Measurements from ENCODE around the gene HSPA12A.

Gene HSPA12A

DNA sequence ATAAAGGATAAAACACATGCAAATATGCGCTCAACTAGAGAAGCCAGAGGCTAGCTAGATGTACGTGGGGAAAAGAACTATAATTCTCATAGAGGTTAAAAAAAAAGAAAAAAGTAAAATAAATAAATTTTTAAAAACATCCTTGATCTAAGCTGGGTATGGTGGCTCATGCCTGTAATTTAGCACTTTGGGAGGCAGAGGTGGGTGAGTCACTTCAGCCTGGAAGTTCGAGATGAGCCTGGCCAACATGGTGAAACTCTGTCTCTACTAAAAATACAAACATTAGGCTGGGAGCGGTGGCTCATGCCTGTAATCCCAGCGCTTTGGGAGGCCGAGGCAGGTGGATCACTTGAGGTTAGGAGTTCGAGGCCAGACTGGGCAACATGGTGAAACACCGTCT is 18.6 kb upstream of the HSPA12A start:
- Histone ChIP-seq H3K4me3 (ENCODE audit: low read depth, low read length) (no peak overlapping the region), H3K9me3 (ENCODE audit: control insufficient read depth, insufficient read depth, low read depth, low read length) (no peaks in the 10 kb centered on the region), H3K4me1 (ENCODE audit: control insufficient read depth, insufficient read depth, low read length) (no peaks in the 10 kb centered on the region), H3K27ac (ENCODE audit: extremely low read depth, low read depth, low read length) (no peak overlapping the region), H3K36me3 (ENCODE audit: control insufficient read depth in 2 of 2, insufficient read depth in 1 of 2, low read length in 2 of 2) (no peaks in the 10 kb centered on the region)
- no peak for TF ChIP-seq ZFP37 (tag by site-specific recombination; IDR thresholded peaks at IDR 0.05)
- no peak for TF ChIP-seq ZNF776 (tag by site-specific recombination; IDR thresholded peaks at IDR 0.05; ENCODE audit: borderline replicate concordance)
- TF ChIP-seq ZSCAN18 (tag by site-specific recombination; IDR thresholded peaks at IDR 0.05): no peak
- no peak for TF ChIP-seq ZFP69B (tag by site-specific recombination; IDR thresholded peaks at IDR 0.05)
- TF ChIP-seq PRDM1 (tag by site-specific recombination; IDR thresholded peaks at IDR 0.05): no peak
- no peak for TF ChIP-seq ZSCAN16 (tag by site-specific recombination; IDR thresholded peaks at IDR 0.05)
- TF ChIP-seq KLF7 (tag by site-specific recombination; IDR thresholded peaks at IDR 0.05; ENCODE audit: borderline replicate concordance): no peak
- TF ChIP-seq ZNF670 (tag by site-specific recombination; IDR thresholded peaks at IDR 0.05; ENCODE audit: low read depth): no peak
- TF ChIP-seq BCL11A (tag by site-specific recombination; IDR thresholded peaks at IDR 0.05; ENCODE audit: low read depth): no peak
- TF ChIP-seq, protein P1, sequence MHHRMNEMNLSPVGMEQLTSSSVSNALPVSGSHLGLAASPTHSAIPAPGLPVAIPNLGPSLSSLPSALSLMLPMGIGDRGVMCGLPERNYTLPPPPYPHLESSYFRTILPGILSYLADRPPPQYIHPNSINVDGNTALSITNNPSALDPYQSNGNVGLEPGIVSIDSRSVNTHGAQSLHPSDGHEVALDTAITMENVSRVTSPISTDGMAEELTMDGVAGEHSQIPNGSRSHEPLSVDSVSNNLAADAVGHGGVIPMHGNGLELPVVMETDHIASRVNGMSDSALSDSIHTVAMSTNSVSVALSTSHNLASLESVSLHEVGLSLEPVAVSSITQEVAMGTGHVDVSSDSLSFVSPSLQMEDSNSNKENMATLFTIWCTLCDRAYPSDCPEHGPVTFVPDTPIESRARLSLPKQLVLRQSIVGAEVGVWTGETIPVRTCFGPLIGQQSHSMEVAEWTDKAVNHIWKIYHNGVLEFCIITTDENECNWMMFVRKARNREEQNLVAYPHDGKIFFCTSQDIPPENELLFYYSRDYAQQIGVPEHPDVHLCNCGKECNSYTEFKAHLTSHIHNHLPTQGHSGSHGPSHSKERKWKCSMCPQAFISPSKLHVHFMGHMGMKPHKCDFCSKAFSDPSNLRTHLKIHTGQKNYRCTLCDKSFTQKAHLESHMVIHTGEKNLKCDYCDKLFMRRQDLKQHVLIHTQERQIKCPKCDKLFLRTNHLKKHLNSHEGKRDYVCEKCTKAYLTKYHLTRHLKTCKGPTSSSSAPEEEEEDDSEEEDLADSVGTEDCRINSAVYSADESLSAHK (tag by site-specific recombination; IDR thresholded peaks at IDR 0.05): no peak
- TF ChIP-seq ZNF2 (tag by site-specific recombination; IDR thresholded peaks at IDR 0.05): no peak
- no peak for TF ChIP-seq KLF10 (tag by site-specific recombination; IDR thresholded peaks at IDR 0.05)
- TF ChIP-seq ZNF24 (tag by site-specific recombination; IDR thresholded peaks at IDR 0.05): no peak
- TF ChIP-seq, protein P2, sequence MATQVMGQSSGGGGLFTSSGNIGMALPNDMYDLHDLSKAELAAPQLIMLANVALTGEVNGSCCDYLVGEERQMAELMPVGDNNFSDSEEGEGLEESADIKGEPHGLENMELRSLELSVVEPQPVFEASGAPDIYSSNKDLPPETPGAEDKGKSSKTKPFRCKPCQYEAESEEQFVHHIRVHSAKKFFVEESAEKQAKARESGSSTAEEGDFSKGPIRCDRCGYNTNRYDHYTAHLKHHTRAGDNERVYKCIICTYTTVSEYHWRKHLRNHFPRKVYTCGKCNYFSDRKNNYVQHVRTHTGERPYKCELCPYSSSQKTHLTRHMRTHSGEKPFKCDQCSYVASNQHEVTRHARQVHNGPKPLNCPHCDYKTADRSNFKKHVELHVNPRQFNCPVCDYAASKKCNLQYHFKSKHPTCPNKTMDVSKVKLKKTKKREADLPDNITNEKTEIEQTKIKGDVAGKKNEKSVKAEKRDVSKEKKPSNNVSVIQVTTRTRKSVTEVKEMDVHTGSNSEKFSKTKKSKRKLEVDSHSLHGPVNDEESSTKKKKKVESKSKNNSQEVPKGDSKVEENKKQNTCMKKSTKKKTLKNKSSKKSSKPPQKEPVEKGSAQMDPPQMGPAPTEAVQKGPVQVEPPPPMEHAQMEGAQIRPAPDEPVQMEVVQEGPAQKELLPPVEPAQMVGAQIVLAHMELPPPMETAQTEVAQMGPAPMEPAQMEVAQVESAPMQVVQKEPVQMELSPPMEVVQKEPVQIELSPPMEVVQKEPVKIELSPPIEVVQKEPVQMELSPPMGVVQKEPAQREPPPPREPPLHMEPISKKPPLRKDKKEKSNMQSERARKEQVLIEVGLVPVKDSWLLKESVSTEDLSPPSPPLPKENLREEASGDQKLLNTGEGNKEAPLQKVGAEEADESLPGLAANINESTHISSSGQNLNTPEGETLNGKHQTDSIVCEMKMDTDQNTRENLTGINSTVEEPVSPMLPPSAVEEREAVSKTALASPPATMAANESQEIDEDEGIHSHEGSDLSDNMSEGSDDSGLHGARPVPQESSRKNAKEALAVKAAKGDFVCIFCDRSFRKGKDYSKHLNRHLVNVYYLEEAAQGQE (tag by site-specific recombination; IDR thresholded peaks at IDR 0.05): no peak
- TF ChIP-seq ZNF366 (tag by site-specific recombination; conservative IDR thresholded peaks at IDR 0.05): no peak
- TF ChIP-seq ZNF843 (tag by site-specific recombination; IDR thresholded peaks at IDR 0.05): no peak
- POLR2A ChIA-PET: no interaction called here
- CTCF ChIA-PET: interaction anchor here (0.5 to 0.9 kb wide), 3 partner anchors 79 to 576 kb away, joined by 3 read pairs; no protein-coding TSS in a partner anchor

- ChIA-PET CTCF (no interaction called here), POLR2A (no interaction called here)
- no peak overlapping the region for H3K27ac ChIP-seq (ENCODE audit: extremely low read depth, low read depth, low read length)
- no peak overlapping the region for H3K4me3 ChIP-seq (ENCODE audit: low read depth, low read length)
- H3K36me3 ChIP-seq (ENCODE audit: control insufficient read depth in 2 of 2, insufficient read depth in 1 of 2, low read length in 2 of 2): no peaks in the 10 kb centered on the region
- H3K4me1 ChIP-seq (ENCODE audit: control insufficient read depth, insufficient read depth, low read length): no peaks in the 10 kb centered on the region
- H3K9me3 ChIP-seq (ENCODE audit: control insufficient read depth, insufficient read depth, low read depth, low read length): no peaks in the 10 kb centered on the region
- TF ChIP-seq ZNF292 (tag by site-specific recombination; IDR thresholded peaks at IDR 0.05; ENCODE audit: borderline replicate concordance, low read depth): no peak
- TF ChIP-seq GLI2 (tag by site-specific recombination; IDR thresholded peaks at IDR 0.05; ENCODE audit: borderline replicate concordance, low read depth): no peak
- no peak for TF ChIP-seq ZNF404 (tag by site-specific recombination; IDR thresholded peaks at IDR 0.05)
- no peak for TF ChIP-seq ZNF132 (tag by site-specific recombination; IDR thresholded peaks at IDR 0.05; ENCODE audit: borderline replicate concordance)
- TF ChIP-seq, protein P3, sequence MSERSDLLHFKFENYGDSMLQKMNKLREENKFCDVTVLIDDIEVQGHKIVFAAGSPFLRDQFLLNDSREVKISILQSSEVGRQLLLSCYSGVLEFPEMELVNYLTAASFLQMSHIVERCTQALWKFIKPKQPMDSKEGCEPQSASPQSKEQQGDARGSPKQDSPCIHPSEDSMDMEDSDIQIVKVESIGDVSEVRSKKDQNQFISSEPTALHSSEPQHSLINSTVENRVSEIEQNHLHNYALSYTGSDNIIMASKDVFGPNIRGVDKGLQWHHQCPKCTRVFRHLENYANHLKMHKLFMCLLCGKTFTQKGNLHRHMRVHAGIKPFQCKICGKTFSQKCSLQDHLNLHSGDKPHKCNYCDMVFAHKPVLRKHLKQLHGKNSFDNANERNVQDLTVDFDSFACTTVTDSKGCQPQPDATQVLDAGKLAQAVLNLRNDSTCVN (tag by site-specific recombination; optimal IDR thresholded peaks at IDR 0.05): no peak
- TF ChIP-seq ZNF561 (tag by site-specific recombination; IDR thresholded peaks at IDR 0.05; ENCODE audit: borderline replicate concordance): no peak
- TF ChIP-seq, protein P4, sequence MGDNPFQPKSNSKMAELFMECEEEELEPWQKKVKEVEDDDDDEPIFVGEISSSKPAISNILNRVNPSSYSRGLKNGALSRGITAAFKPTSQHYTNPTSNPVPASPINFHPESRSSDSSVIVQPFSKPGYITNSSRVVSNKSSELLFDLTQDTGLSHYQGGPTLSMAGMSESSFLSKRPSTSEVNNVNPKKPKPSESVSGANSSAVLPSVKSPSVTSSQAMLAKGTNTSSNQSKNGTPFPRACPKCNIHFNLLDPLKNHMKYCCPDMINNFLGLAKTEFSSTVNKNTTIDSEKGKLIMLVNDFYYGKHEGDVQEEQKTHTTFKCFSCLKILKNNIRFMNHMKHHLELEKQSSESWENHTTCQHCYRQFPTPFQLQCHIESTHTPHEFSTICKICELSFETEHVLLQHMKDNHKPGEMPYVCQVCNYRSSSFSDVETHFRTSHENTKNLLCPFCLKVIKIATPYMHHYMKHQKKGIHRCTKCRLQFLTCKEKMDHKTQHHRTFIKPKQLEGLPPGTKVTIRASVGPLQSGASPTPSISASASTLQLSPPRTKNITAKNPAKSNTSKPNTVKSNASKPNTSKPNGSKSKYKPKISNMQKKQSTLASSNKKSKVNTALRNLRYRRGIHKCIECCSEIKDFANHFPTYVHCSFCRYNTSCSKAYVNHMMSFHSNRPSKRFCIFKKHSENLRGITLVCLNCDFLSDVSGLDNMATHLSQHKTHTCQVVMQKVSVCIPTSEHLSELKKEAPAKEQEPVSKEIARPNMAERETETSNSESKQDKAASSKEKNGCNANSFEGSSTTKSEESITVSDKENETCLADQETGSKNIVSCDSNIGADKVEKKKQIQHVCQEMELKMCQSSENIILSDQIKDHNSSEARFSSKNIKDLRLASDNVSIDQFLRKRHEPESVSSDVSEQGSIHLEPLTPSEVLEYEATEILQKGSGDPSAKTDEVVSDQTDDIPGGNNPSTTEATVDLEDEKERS (tag by site-specific recombination; IDR thresholded peaks at IDR 0.05): no peak
Measured at GRCh38 chr10:116757246-116757645, 14.9 kb upstream of the HSPA12A start.

Data from HEK293 (cell line).